MCF 10A (cell line): ENCODE data around the gene SYNGAP1. TPM values are rescaled to one million over a fixed set of nuclear protein-coding genes. Genes with fewer than 3 reads are reported as not detected.
"Not testable (repeated sequence)": the region's sequence is repeated elsewhere in the genome, so short reads cannot be mapped to it uniquely, and the experiment has no call there.

Experiments
- BruUV-seq: library from RNA; stranded (reverse); fragments of 400-500 nt; replicated peaks from 2 replicates; lab custom pipeline; 2021; lab: Mats Ljungman, UMichigan
- CTCF ChIA-PET: fragments of 300-600 bp; sonication (Branson Sonifier 250); formaldehyde crosslinking; extraction: SDS; loops from one replicate; lab custom pipeline; 2021; ENCODE audit warnings: antibody characterized with exemption, inconsistent platforms; lab: Yijun Ruan, JAX
- POLR2A ChIA-PET: fragments of 300-600, 350-650 bp; sonication (Branson Sonifier 250); formaldehyde crosslinking; extraction: SDS; loops from one replicate; lab custom pipeline; 2020; ENCODE audit warnings: antibody characterized with exemption, inconsistent platforms; lab: Yijun Ruan, JAX
- DNase-seq: peaks from one replicate; pipeline ENCODE4 v3.0.0-alpha.2; 2018; ENCODE audit not compliant: unreplicated experiment
- H3K27ac Mint-ChIP-seq: one replicate; pipeline ENCODE4 v1.8.0; 2022; ENCODE audit warnings: mild to moderate bottlenecking, low read depth, mixed read lengths; ENCODE audit not compliant: unreplicated experiment
- H3K27me3 Mint-ChIP-seq: one replicate; pipeline ENCODE4 v1.8.0; 2022; ENCODE audit warnings: mixed read lengths; ENCODE audit not compliant: insufficient read depth, unreplicated experiment
- H3K36me3 Mint-ChIP-seq: one replicate; pipeline ENCODE4 v1.8.0; 2022; ENCODE audit warnings: mild to moderate bottlenecking, moderate library complexity, mixed read lengths; ENCODE audit not compliant: insufficient read depth, unreplicated experiment
- H3K4me1 Mint-ChIP-seq: one replicate; pipeline ENCODE4 v1.8.0; 2022; ENCODE audit warnings: mixed read lengths; ENCODE audit not compliant: insufficient read depth, unreplicated experiment
- H3K4me3 Mint-ChIP-seq: one replicate; pipeline ENCODE4 v1.8.0; 2022; ENCODE audit warnings: mild to moderate bottlenecking, moderate library complexity, mixed read lengths; ENCODE audit not compliant: unreplicated experiment
- H3K9me3 Mint-ChIP-seq: one replicate; pipeline ENCODE4 v1.8.0; 2022; ENCODE audit warnings: mixed read lengths; ENCODE audit not compliant: unreplicated experiment
- intact Hi-C: fragments of 100-400 bp; cut with micrococcal nuclease; formaldehyde crosslinking; loops from 2 replicates; pipeline ENCODE4 v1.14.1; 2022
- total RNA-seq: library from RNA; stranded (reverse); gene quantifications from 2 replicates; pipeline ENCODE4 v1.2.3, GENCODE V29; 2022
- TF ChIP-seq, protein P1 (sequence below): fragments of 200-600 bp; IDR thresholded peaks from one replicate; pipeline ENCODE4 v1.8.0; 2022; ENCODE audit warnings: antibody characterized with exemption, mild to moderate bottlenecking; ENCODE audit not compliant: unreplicated experiment

SYNGAP1 gene
- total RNA-seq, 1 experiment from 2014 or later, result 6.7 TPM

GRCh38 chr6:33373960-33374910 is 45.6 kb upstream of the SYNGAP1 start:
- DNase-seq, result peak; percentile 18
- ChIA-PET CTCF (interaction anchor here (0.5 to 2.9 kb wide), 8 partner anchors 10 to 405 kb away, joined by 3 to 17 read pairs (median 4); no protein-coding TSS in a partner anchor), POLR2A (interaction anchor here (0.6 to 3.5 kb wide), 19 partner anchors 10 to 400 kb away, joined by 3 to 21 read pairs (median 6); partner anchors contain the start of genes CUTA, KIFC1, PFDN6 and RGL2)
- Mint-ChIP-seq H3K4me3 (peak overlapping the region; percentile 20), H3K27ac (peak overlapping the region; percentile 71), H3K27me3 (no peaks in the 10 kb centered on the region), H3K4me1 (peaks cover 14% of the 10 kb centered on the region), H3K9me3 (no peaks in the 10 kb centered on the region), H3K36me3 (peaks cover 15% of the 10 kb centered on the region)
- no TSS peak for BruUV-seq
- intact Hi-C loops, result no loop called here
- TF ChIP-seq, protein P1, sequence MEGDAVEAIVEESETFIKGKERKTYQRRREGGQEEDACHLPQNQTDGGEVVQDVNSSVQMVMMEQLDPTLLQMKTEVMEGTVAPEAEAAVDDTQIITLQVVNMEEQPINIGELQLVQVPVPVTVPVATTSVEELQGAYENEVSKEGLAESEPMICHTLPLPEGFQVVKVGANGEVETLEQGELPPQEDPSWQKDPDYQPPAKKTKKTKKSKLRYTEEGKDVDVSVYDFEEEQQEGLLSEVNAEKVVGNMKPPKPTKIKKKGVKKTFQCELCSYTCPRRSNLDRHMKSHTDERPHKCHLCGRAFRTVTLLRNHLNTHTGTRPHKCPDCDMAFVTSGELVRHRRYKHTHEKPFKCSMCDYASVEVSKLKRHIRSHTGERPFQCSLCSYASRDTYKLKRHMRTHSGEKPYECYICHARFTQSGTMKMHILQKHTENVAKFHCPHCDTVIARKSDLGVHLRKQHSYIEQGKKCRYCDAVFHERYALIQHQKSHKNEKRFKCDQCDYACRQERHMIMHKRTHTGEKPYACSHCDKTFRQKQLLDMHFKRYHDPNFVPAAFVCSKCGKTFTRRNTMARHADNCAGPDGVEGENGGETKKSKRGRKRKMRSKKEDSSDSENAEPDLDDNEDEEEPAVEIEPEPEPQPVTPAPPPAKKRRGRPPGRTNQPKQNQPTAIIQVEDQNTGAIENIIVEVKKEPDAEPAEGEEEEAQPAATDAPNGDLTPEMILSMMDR, result no peak

- Mint-ChIP-seq H3K27ac (peak overlapping the region; percentile 71), H3K9me3 (no peaks in the 10 kb centered on the region), H3K4me1 (peaks cover 16% of the 10 kb centered on the region), H3K36me3 (peaks cover 15% of the 10 kb centered on the region), H3K27me3 (no peaks in the 10 kb centered on the region), H3K4me3 (peak overlapping the region; percentile 56)
- CTCF ChIA-PET, result interaction anchor here (0.6 to 2.9 kb wide), 8 partner anchors 9 to 406 kb away, joined by 3 to 17 read pairs (median 4); partner anchors contain the start of gene ZBTB22
- BruUV-seq, result TSS peak; percentile 98
- TF ChIP-seq, protein P1, result no peak
- POLR2A ChIA-PET, result interaction anchor here (0.8 to 3.5 kb wide), 18 partner anchors 9 to 401 kb away, joined by 3 to 21 read pairs (median 6); partner anchors contain the start of genes CUTA, KIFC1, PFDN6 and RGL2
- intact Hi-C loops, result no loop called here
- peak; percentile 96 for DNase-seq
Measured at GRCh38 chr6:33375143-33375671, 44.7 kb upstream of the SYNGAP1 start.

GRCh38 chr6:33377171-33377570 is 42.7 kb upstream of the SYNGAP1 start:
- peaks cover 15% of the 10 kb centered on the region for H3K36me3 Mint-ChIP-seq
- POLR2A ChIA-PET, result no interaction called here
- intact Hi-C loops, result no loop called here
- CTCF ChIA-PET, result interaction anchor here (0.7 to 2.9 kb wide), 2 partner anchors 14 to 59 kb away, joined by 4 to 14 read pairs; no protein-coding TSS in a partner anchor
- H3K4me1 Mint-ChIP-seq, result peaks cover 22% of the 10 kb centered on the region
- no TSS peak for BruUV-seq
- H3K9me3 Mint-ChIP-seq, result no peaks in the 10 kb centered on the region
- H3K27ac Mint-ChIP-seq, result no peak overlapping the region
- TF ChIP-seq, protein P1, result no peak
- no peak overlapping the region for H3K4me3 Mint-ChIP-seq
- H3K27me3 Mint-ChIP-seq, result no peaks in the 10 kb centered on the region
- DNase-seq, result no peak

DNA sequence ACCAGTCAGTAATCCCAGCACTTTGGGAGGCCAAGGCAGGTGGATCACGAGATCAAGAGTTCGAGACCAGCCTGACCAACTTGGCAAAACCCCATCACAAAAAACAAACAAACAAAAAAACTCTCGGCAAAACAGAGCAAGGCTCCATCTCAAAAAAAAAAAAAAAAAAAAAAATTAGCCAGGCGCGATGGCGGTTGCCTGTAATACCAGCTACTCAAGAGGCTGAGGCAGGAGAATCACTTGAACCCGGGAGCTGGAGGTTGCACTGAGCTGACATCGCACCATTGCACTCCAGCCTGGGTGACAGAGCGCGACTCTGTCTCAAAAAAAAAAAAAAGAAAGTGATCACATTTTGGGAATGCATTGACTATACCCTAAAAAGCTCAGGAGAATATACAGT is 40.7 kb upstream of the SYNGAP1 start:
- H3K27me3 Mint-ChIP-seq, H3K9me3 Mint-ChIP-seq, DNase-seq, H3K4me3 Mint-ChIP-seq, intact Hi-C loops, POLR2A ChIA-PET, BruUV-seq, H3K27ac Mint-ChIP-seq: not testable (repeated sequence)
- peaks cover 19% of the 10 kb centered on the region for H3K4me1 Mint-ChIP-seq
- H3K36me3 Mint-ChIP-seq, result peaks cover 15% of the 10 kb centered on the region
- CTCF ChIA-PET, result interaction anchor here (0.7 kb wide), 1 partner anchor 39 kb away, joined by 3 read pairs; the partner anchor contains the start of gene CUTA
